ENCODE results near the gene KIAA0825. TPM values are rescaled to one million over a fixed set of nuclear protein-coding genes. Genes with fewer than 3 reads are reported as not detected.

Gene KIAA0825
- total and polyA plus RNA-seq, 2 experiments from 2014 or later = 1.7 to 1.8 TPM

DNA sequence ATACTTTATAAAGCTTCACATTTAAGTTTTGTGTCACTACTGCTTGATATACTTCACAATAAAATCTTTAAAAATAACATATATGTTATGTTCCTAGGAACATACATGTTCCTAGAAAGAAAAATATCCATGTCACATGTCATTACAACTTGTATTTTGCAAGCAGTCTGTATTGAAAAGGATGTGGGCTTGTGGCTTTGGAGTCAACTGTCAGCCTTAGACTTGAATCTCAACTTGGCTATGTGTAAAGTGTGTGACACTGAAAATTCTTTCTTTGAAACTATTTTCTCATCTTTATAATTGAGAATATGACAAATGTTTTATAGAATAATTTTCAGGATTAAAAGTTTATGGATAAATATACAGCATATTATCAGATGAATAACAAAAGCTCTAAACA is 273.1 kb downstream of the KIAA0825 start (continued):
- TF ChIP-seq EZH2 (IDR thresholded peaks at IDR 0.05; ENCODE audit: low read depth, unreplicated experiment) (no peak), ZNF114 (CRISPR knock-in tag; IDR thresholded peaks at IDR 0.05) (no peak), CREB1 (CRISPR knock-in tag; IDR thresholded peaks at IDR 0.05; ENCODE audit: low read depth) (no peak)
- TF ChIP-seq, protein P1, sequence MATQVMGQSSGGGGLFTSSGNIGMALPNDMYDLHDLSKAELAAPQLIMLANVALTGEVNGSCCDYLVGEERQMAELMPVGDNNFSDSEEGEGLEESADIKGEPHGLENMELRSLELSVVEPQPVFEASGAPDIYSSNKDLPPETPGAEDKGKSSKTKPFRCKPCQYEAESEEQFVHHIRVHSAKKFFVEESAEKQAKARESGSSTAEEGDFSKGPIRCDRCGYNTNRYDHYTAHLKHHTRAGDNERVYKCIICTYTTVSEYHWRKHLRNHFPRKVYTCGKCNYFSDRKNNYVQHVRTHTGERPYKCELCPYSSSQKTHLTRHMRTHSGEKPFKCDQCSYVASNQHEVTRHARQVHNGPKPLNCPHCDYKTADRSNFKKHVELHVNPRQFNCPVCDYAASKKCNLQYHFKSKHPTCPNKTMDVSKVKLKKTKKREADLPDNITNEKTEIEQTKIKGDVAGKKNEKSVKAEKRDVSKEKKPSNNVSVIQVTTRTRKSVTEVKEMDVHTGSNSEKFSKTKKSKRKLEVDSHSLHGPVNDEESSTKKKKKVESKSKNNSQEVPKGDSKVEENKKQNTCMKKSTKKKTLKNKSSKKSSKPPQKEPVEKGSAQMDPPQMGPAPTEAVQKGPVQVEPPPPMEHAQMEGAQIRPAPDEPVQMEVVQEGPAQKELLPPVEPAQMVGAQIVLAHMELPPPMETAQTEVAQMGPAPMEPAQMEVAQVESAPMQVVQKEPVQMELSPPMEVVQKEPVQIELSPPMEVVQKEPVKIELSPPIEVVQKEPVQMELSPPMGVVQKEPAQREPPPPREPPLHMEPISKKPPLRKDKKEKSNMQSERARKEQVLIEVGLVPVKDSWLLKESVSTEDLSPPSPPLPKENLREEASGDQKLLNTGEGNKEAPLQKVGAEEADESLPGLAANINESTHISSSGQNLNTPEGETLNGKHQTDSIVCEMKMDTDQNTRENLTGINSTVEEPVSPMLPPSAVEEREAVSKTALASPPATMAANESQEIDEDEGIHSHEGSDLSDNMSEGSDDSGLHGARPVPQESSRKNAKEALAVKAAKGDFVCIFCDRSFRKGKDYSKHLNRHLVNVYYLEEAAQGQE (IDR thresholded peaks at IDR 0.05; ENCODE audit: unreplicated experiment) = no peak

DNA sequence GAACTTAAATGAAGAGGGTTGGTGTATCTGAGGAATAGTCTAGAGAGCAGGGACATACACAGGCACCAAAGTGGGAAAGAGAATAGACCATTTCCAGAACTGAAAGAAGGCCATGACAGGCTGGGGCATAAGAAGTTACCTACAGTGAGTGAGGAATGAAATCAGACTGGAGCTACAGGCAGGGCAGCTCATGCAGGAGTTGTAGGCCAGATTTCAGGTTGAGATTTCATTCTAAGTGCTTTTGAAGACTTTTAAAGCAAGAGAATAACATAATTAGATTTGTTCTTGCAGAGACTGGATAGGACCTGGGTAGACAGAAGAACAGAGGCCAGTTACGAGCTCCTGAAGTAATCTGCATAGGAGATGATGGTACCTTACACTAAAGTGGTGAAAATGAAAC is 280.8 kb downstream of the KIAA0825 start:
- H3K36me3 Mint-ChIP-seq (ENCODE audit: low read depth) = peaks cover 88% of the 10 kb centered on the region
- Histone ChIP-seq H3K4me2 (no peak overlapping the region), H4K20me1 (replicated peaks; ENCODE audit: insufficient read depth) (peaks cover 10% of the 10 kb centered on the region), H3K4me1 (ENCODE audit: insufficient read depth) (no peaks in the 10 kb centered on the region), H3K27me3 (ENCODE audit: insufficient read depth) (no peaks in the 10 kb centered on the region), H3K4me3 (no peak overlapping the region), H3K36me3 (ENCODE audit: insufficient read depth) (peaks cover 13% of the 10 kb centered on the region; the same call in 1 of the 2 replicates), H2AFZ (no peak overlapping the region), H3K79me2 (replicated peaks; ENCODE audit: insufficient read depth) (peaks cover 98% of the 10 kb centered on the region), H3F3A (replicated peaks; ENCODE audit: low read depth) (0 out of 2 replicates have a peak, but pooled peaks cover 6% of the 10 kb centered on the region), H3K27ac (ENCODE audit: low read depth) (no peak overlapping the region), H3K9me2 (ENCODE audit: insufficient read depth) (no peaks in the 10 kb centered on the region)
- H3K27ac Mint-ChIP-seq = no peak overlapping the region
- H3K4me3 Mint-ChIP-seq = no peak overlapping the region
- no peak for ATAC-seq
- peaks cover 31% of the 10 kb centered on the region for H3K9me3 Mint-ChIP-seq
- H3K27me3 Mint-ChIP-seq (ENCODE audit: insufficient read depth, low read depth, poor library complexity) = peaks cover 3% of the 10 kb centered on the region
- DNase-seq (ENCODE audit: low spot score) = no peak
- H3K4me1 Mint-ChIP-seq = no peaks in the 10 kb centered on the region
- TF ChIP-seq NANOG (IDR thresholded peaks at IDR 0.05; ENCODE audit: borderline replicate concordance) (no peak), POLR2AphosphoS5 (IDR thresholded peaks at IDR 0.05; ENCODE audit: low read depth) (no peak), ZNF331 (CRISPR knock-in tag; IDR thresholded peaks at IDR 0.05; ENCODE audit: low read depth) (no peak), EZH2 (IDR thresholded peaks at IDR 0.05; ENCODE audit: low read depth, unreplicated experiment) (no peak), EZH2phosphoT487 (IDR thresholded peaks at IDR 0.05; ENCODE audit: unreplicated experiment) (no peak), ZNF114 (CRISPR knock-in tag; IDR thresholded peaks at IDR 0.05) (no peak)
- TF ChIP-seq, protein P1 (IDR thresholded peaks at IDR 0.05; ENCODE audit: unreplicated experiment) = no peak
- TF ChIP-seq, protein P2, sequence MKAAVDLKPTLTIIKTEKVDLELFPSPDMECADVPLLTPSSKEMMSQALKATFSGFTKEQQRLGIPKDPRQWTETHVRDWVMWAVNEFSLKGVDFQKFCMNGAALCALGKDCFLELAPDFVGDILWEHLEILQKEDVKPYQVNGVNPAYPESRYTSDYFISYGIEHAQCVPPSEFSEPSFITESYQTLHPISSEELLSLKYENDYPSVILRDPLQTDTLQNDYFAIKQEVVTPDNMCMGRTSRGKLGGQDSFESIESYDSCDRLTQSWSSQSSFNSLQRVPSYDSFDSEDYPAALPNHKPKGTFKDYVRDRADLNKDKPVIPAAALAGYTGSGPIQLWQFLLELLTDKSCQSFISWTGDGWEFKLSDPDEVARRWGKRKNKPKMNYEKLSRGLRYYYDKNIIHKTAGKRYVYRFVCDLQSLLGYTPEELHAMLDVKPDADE (IDR thresholded peaks at IDR 0.05) = no peak
- TF ChIP-seq, protein P3, sequence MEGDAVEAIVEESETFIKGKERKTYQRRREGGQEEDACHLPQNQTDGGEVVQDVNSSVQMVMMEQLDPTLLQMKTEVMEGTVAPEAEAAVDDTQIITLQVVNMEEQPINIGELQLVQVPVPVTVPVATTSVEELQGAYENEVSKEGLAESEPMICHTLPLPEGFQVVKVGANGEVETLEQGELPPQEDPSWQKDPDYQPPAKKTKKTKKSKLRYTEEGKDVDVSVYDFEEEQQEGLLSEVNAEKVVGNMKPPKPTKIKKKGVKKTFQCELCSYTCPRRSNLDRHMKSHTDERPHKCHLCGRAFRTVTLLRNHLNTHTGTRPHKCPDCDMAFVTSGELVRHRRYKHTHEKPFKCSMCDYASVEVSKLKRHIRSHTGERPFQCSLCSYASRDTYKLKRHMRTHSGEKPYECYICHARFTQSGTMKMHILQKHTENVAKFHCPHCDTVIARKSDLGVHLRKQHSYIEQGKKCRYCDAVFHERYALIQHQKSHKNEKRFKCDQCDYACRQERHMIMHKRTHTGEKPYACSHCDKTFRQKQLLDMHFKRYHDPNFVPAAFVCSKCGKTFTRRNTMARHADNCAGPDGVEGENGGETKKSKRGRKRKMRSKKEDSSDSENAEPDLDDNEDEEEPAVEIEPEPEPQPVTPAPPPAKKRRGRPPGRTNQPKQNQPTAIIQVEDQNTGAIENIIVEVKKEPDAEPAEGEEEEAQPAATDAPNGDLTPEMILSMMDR (conservative IDR thresholded peaks at IDR 0.05; ENCODE audit: low read depth in 2 of 2) = no peak

Measured in GM23338 (cell line).